ENCODE measurements around the gene SLC19A2.

DNA sequence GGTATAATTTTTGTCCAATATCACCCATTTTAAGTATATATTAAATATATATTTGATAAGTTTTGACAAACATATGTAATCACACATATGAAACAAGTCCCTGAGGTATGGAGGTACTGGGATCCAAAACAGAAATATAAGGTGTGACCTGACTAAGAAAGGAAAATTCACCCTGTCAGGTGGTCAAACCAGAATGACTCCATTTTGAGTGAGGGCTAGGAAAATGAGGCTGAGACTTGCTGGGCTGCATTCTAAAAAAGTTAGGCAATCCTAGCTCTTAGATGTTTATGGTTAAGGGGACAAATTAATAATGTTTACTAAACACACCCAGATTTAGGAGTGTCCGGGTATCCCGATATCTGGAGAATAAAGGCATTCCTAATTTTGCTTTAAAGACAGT lies 11.6 kb upstream of the SLC19A2 start:
- TF ChIP-seq POLR2AphosphoS5 (IDR thresholded peaks at IDR 0.05) (no peak), EZH2 (IDR thresholded peaks at IDR 0.05; ENCODE audit: borderline replicate concordance, insufficient read depth, low read length, poor library complexity, severe bottlenecking) (no peak), EP300 (conservative IDR thresholded peaks at IDR 0.05; ENCODE audit: poor library complexity, severe bottlenecking) (no peak), SMC3 (conservative IDR thresholded peaks at IDR 0.05; ENCODE audit: poor library complexity) (no peak), TAF1 (IDR thresholded peaks at IDR 0.05; ENCODE audit: low read depth) (no peak), MXI1 (conservative IDR thresholded peaks at IDR 0.05; ENCODE audit: poor library complexity, severe bottlenecking) (no peak), RAD21 (conservative IDR thresholded peaks at IDR 0.05) (no peak)
- TF ChIP-seq, protein P1, sequence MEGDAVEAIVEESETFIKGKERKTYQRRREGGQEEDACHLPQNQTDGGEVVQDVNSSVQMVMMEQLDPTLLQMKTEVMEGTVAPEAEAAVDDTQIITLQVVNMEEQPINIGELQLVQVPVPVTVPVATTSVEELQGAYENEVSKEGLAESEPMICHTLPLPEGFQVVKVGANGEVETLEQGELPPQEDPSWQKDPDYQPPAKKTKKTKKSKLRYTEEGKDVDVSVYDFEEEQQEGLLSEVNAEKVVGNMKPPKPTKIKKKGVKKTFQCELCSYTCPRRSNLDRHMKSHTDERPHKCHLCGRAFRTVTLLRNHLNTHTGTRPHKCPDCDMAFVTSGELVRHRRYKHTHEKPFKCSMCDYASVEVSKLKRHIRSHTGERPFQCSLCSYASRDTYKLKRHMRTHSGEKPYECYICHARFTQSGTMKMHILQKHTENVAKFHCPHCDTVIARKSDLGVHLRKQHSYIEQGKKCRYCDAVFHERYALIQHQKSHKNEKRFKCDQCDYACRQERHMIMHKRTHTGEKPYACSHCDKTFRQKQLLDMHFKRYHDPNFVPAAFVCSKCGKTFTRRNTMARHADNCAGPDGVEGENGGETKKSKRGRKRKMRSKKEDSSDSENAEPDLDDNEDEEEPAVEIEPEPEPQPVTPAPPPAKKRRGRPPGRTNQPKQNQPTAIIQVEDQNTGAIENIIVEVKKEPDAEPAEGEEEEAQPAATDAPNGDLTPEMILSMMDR (IDR thresholded peaks at IDR 0.05; ENCODE audit: poor library complexity, severe bottlenecking): no peak
- TF ChIP-seq, protein P2, sequence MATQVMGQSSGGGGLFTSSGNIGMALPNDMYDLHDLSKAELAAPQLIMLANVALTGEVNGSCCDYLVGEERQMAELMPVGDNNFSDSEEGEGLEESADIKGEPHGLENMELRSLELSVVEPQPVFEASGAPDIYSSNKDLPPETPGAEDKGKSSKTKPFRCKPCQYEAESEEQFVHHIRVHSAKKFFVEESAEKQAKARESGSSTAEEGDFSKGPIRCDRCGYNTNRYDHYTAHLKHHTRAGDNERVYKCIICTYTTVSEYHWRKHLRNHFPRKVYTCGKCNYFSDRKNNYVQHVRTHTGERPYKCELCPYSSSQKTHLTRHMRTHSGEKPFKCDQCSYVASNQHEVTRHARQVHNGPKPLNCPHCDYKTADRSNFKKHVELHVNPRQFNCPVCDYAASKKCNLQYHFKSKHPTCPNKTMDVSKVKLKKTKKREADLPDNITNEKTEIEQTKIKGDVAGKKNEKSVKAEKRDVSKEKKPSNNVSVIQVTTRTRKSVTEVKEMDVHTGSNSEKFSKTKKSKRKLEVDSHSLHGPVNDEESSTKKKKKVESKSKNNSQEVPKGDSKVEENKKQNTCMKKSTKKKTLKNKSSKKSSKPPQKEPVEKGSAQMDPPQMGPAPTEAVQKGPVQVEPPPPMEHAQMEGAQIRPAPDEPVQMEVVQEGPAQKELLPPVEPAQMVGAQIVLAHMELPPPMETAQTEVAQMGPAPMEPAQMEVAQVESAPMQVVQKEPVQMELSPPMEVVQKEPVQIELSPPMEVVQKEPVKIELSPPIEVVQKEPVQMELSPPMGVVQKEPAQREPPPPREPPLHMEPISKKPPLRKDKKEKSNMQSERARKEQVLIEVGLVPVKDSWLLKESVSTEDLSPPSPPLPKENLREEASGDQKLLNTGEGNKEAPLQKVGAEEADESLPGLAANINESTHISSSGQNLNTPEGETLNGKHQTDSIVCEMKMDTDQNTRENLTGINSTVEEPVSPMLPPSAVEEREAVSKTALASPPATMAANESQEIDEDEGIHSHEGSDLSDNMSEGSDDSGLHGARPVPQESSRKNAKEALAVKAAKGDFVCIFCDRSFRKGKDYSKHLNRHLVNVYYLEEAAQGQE (IDR thresholded peaks at IDR 0.05; ENCODE audit: borderline replicate concordance): no peak
